Mammary epithelial cell (primary cell): ENCODE data around the gene RALGAPA1.

ENCODE experiments used
- CTCF ChIP-seq, 2 donors: IDR thresholded peaks in 1 of 2; conservative IDR thresholded peaks in 1 of 2; 2 replicates each; pipeline ENCODE4 v1.5.1; 2011 to 2012; ENCODE audit warnings: inconsistent platforms in 2 of 2, low read length in 2 of 2, mild to moderate bottlenecking in 2 of 2, control low read depth in 1 of 2, low read depth in 1 of 2; ENCODE audit not compliant: insufficient read depth in 1 of 2; ENCODE audit errors: extremely low read depth in 1 of 2
- EZH2 ChIP-seq: IDR thresholded peaks from 2 replicates; pipeline ENCODE4 v1.6.1; 2012; ENCODE audit warnings: low read length, inconsistent platforms, borderline replicate concordance

DNA sequence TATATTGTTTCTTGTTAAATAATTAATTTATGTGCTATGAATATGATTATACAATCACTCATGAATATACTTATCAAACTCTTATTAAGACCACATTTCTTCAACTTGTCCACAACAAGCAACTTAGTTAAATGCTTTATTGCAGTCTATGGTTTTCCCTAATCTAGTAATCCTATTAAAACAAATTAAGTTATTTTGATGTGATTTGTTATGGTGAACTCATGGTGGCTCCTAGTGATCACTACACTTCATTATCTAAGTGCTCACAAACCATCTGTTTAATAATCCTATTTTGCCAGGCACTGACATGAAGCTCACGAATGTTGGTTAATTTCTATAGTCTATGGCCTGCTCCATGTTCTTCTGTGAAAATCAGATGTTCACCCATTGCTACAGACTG lies 232.2 kb downstream of the RALGAPA1 start:
- TF ChIP-seq CTCF (conservative IDR thresholded peaks at IDR 0.05 in 1 of 2, IDR thresholded peaks at IDR 0.05 in 1 of 2; ENCODE audit: extremely low read depth in 1 of 2, insufficient read depth in 1 of 2, low read depth in 1 of 2, low read length in 2 of 2) (no peak), EZH2 (no peak)
